NCI-H1694 treated with DMSO at 0.1 percent for 48 hours (cell line): ENCODE data around the gene DENND1A.

Experiments
- DNase-seq: peaks from one replicate; lab custom pipeline; 2025; lab: John Stamatoyannopoulos, UW

Gene DENND1A

GRCh38 chr9:123394291-123395235, 535.4 kb downstream of the DENND1A start:
- no peak for DNase-seq

GRCh38 chr9:123392802-123393201, 537.1 kb downstream of the DENND1A start:
- no peak for DNase-seq

- DNase-seq, result no peak
These were observed 538.0 kb downstream of the DENND1A start for GRCh38 chr9:123391946-123392345.

- no peak for DNase-seq
These were observed 538.7 kb downstream of the DENND1A start for GRCh38 chr9:123391233-123391632.

- no peak for DNase-seq
These were observed 539.4 kb downstream of the DENND1A start for GRCh38 chr9:123390337-123391135.

- DNase-seq, result no peak
These were observed 540.2 kb downstream of the DENND1A start for GRCh38 chr9:123389698-123390097.

- no peak for DNase-seq
These were observed 540.9 kb downstream of the DENND1A start for GRCh38 chr9:123389070-123389469.

DNA sequence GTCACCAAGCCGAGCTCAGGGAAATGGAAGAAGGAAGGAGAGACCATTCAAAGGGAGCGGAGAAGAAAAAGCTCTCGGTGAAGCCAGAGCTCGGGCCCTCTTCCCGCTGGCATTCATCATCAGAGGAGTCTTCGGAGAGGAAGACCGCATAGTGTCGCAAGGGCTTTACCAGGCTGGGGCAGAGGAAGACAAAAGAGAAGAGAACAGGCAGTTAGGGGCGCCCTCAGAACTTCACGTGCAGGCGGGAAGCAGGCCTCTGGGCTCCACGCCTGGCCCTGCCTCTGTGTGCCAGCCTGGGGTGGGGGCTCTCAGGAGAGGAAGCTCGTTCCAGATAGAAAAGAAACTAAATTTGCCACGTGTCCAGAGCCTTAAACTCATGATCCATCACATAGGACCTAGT, 542.2 kb downstream of the DENND1A start:
- DNase-seq, result no peak

DNA sequence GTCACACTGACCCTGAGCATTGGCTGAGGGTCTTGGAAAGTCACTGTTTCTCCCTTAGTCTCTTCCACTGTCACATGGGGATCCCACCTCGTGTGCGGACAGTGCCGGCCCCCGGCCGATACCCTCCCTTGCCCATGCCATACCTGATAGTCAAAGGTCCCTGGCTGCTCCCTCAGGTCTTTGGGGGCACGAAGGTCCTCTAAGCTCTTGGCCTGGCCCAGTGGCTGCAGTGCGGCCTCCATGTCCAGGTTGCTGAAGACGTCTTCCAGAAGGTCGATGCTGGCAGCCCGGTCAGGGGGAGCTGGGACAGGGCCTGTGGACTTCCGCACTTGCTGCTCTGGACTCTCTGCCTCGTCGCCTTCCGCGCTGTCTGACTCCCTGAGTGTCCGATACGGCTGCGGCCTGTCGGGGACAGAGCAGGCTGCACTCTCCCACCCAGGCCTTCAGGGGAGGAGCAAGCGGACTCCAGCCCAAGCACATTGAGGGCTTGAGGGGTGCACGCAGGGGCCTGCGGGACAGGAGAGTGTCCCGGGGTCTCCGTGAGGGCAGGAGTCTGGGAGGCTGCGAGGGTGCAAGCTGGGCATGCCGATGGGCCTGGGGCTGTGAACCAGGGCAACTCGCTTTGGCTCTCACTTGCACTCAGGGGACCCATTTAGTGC, 546.3 kb downstream of the DENND1A start:
- no peak for DNase-seq

- DNase-seq, result no peak
These were observed 547.0 kb downstream of the DENND1A start for GRCh38 chr9:123382653-123383511.

DNA sequence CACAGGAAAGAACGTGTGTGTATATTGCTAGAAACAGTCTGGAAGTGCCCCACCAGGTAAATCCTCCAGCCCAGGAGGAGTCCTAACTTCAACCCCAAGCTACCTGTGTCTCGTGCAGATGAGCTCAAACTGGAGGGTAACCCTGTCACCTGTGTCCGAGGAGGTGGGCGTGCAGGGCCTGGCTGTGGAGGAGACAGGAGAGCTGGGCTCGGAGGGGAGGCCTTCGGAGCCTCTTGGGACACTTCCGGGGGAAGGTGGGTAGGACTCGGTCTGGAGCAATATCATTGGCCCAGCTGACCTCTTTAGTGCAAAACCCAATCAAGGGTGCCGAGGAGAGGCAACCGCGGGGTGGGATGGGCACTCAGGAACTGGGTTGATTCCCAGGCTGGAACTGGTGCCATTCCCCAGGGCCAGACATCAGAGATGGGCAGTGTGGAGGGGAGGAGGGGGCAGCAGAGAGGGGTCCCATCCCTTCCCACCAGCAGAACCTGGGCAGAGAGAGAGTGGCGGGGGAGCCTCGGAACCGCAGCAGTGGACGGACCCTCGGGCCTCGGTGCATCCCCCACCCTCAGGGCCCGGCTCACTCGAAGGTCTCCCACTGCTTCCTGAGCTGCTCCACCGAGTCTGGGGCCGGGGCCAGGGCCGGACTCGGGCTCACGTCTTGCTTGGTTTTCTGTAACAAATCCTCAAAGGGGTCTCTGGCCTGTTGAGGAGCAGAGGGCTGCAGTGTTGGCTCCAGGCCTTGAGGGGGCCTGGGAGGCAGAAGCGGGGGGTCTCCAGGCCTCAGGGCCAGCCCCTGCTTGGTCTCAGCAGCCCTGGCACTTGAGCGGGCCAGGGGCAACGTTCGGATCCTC, 548.8 kb downstream of the DENND1A start:
- DNase-seq, result no peak

DNA sequence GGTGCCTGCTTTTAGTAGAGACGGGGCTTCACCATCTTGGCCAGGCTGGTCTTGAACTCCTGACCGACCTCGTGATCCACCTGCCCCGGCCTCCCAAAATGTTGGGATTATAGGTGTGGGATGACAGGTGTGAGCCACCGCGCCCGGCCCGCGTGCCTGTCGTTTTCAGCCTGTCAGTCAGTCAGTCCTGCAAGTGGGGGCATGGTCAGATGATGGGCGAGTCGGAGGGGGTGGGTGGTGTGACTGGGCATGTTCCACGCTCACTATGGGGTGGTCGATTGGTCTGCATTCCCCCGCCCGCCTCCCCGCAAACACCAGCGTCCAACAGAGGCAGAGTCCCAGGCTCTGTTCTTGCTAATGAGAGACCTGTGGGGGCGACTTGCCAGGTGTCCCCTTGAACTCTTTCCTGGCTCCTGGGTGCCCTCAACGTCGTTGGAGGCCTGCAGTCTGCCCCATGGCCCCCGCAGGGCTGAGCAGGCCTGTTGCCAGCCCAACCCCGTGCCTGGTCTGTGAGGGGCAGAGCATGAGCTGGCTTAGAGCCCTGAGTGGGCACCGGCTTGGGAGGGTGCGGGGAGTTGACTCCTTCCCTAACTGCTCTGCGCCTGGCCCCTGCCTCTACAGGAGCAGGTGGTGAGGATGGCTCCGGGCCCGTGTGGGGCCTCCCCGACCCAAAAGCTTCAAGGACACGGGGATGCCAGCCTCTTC, 550.8 kb downstream of the DENND1A start:
- no peak for DNase-seq

GRCh38 chr9:123378025-123378424, 551.9 kb downstream of the DENND1A start:
- no peak for DNase-seq

GRCh38 chr9:123377211-123377971, 552.5 kb downstream of the DENND1A start:
- DNase-seq, result no peak

- no peak for DNase-seq
These were observed 553.5 kb downstream of the DENND1A start for GRCh38 chr9:123376218-123377071.

DNA sequence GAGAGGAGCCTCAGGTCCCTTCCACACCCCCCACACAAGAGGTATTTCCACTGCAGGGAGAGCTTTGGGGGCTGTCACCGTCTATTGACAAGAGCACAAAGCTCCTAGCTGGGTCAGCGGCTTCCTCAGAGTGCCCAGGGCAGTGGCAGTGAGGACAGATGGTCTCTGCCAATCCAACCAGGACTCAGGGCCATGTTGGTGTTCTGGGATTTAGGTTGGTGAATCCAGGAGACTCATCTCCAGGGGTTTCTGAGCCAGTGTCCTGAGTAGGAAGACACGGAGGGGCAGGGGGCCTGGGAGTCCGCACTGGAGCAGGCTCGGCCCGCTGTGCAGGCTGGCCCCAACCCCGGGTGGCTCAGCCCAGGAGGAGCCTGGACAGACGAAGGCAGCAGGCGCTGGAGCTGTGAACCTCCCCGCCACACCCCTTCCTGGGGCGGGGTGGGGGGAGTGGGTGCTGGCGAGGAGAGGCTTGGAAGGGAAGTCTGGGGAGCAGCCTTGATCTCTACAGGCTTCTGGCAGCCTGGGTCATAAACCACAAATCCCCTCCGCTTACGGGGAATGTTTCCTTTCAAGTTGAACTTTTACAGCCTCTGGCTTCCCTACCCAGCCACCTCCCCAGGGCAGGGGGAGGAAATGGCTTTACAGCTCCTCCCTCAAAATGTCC, 554.3 kb downstream of the DENND1A start:
- DNase-seq, result no peak

DNA sequence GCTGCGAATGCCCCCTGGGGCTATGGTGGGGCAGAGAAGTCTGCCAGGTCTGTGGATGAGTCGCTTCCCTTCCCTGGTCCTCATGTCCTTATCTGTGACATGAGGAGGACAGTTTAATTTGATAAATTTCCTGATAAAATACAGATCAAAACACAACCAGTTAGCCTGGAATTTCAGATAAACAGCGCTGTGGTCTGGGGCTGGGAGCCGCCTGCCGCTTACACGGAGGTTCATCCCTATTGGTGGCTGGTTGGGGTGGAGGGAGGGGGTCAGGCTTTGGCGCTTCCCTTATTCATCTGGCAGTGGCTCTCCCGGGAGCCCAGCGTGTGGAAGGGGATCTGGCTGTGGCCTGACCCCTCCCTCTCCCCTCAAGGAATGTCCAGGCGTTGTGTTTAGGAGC, 556.0 kb downstream of the DENND1A start:
- no peak for DNase-seq
